ENCODE data around the gene IKBKE.

Gene IKBKE

GRCh38 chr1:206455666-206456344, 14.5 kb upstream of the IKBKE start:
- no peak for DNase-seq

- no peak for DNase-seq
These were observed 13.5 kb upstream of the IKBKE start for GRCh38 chr1:206456577-206457370.

- no peak for DNase-seq
These were observed 12.7 kb upstream of the IKBKE start for GRCh38 chr1:206457408-206458120.

- no peak for DNase-seq
These were observed 10.6 kb upstream of the IKBKE start for GRCh38 chr1:206459703-206460102.

GRCh38 chr1:206460836-206461426, 9.3 kb upstream of the IKBKE start:
- no peak for DNase-seq

GRCh38 chr1:206461602-206462455, 8.4 kb upstream of the IKBKE start:
- peak; percentile 88 for DNase-seq

- no peak for DNase-seq
These were observed 7.1 kb upstream of the IKBKE start for GRCh38 chr1:206463137-206463536.

- DNase-seq = no peak
These were observed 6.4 kb upstream of the IKBKE start for GRCh38 chr1:206463911-206464310.

- DNase-seq = no peak
These were observed 5.8 kb upstream of the IKBKE start for GRCh38 chr1:206464456-206464964.

GRCh38 chr1:206465951-206466350, 4.3 kb upstream of the IKBKE start:
- no peak for DNase-seq

GRCh38 chr1:206466840-206467649, 3.2 kb upstream of the IKBKE start:
- DNase-seq = no peak

- no peak for DNase-seq
These were observed 2.4 kb upstream of the IKBKE start for GRCh38 chr1:206467915-206468314.

GRCh38 chr1:206468571-206468970, 1.7 kb upstream of the IKBKE start:
- DNase-seq = no peak

- DNase-seq = no peak
These were observed 804 bp upstream of the IKBKE start for GRCh38 chr1:206469411-206469932.

- DNase-seq = peak; percentile 79
These were observed 577 bp downstream of the IKBKE start for GRCh38 chr1:206470692-206471414.

- DNase-seq = no peak
These were observed 1.1 kb downstream of the IKBKE start for GRCh38 chr1:206471415-206471801.

- DNase-seq = no peak
These were observed 1.7 kb downstream of the IKBKE start for GRCh38 chr1:206472024-206472423.

GRCh38 chr1:206472454-206472853, 2.2 kb downstream of the IKBKE start:
- no peak for DNase-seq

GRCh38 chr1:206472886-206473285, 2.6 kb downstream of the IKBKE start:
- DNase-seq = no peak

- DNase-seq = no peak
These were observed 5.8 kb downstream of the IKBKE start for GRCh38 chr1:206476058-206476457.

All from activated CD8-positive, alpha-beta memory T cell treated with anti-CD3 and anti-CD28 coated beads for 24 hours (primary cell).